Retinal pigment epithelial cell (primary cell): ENCODE data around the gene NUBP1.

Experiments
- DNase-seq: peaks from one replicate; pipeline ENCODE4 v3.0.0-alpha.2; 2010; ENCODE audit warnings: low read depth
- H3K4me3 ChIP-seq: 2 replicates; pipeline ENCODE4 v1.5.1; 2011; ENCODE audit warnings: mild to moderate bottlenecking, low read length, control low read depth, moderate library complexity
- CTCF ChIP-seq: conservative IDR thresholded peaks from 2 replicates; pipeline ENCODE4 v1.5.1; 2011; ENCODE audit warnings: low read depth, low read length, control low read depth, inconsistent platforms

The NUBP1 gene

DNA sequence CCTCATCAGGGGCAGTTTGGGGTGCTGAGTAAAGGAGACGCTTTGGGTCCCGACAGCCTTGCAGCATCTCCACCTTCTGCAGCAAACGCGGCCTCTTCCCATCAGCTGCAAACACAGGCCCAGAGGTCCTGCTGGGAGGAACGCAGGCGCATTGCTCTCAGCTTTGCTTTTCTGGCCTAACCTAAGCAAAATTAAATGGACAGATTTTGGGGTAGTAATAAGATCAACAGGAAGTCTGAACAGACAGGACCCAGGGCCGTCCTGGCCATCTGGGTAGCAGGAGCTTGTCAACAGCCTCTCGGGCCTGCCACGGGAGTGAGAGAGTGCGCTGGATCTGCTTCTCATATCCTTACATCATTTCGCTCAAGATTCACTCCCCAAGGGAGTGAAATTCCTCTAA is 7.2 kb downstream of the NUBP1 start:
- no peak overlapping the region for H3K4me3 ChIP-seq
- TF ChIP-seq CTCF: no peak
- no peak for DNase-seq

DNA sequence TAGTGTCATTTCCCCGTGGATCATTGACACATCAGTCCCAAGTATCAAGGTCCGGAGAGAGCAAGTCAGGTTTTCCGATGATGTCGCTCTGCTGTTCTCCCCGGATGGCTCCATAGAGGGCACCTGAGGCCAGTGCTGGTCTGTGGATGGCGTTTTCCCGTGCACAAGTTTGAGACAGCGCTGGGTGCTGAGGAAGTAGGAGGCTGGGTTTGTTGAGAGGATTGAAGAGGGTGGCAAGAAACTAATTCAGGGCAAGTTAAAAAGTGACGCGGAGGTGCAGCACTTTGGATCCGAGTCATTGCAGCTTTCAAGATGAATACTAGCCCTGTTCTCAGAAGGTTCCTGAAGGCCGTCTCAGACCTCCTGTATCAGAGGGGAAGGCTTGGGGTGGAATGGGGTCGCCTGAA is 7.7 kb downstream of the NUBP1 start:
- no peak for TF ChIP-seq CTCF

GRCh38 chr16:10752843-10753523 is 9.3 kb downstream of the NUBP1 start:
- DNase-seq: no peak
- TF ChIP-seq CTCF: no peak
- H3K4me3 ChIP-seq: no peak overlapping the region

More for the DNA sequence above, 7.7 kb downstream of the NUBP1 start:
- no peak for DNase-seq
- H3K4me3 ChIP-seq: no peak overlapping the region

DNA sequence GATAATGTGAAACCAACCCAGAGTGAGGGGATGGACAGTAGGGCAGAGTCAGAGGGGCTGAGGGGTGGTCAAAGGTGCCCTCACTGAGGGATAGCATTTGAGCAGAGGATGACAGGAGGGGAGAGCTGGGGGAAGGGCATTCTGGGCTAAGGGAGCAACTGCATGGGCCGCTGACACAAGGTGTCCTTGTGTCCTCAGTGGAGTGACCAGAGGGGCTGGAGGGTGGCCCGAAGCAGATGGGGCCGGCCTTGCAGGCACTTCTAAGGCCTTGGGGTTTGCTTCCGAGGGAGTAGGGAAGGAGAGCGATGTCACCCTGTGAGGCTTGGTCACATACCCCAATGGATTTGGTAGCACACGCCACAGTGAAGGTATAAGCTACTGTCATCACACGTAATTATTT is 10.0 kb downstream of the NUBP1 start:
- no peak overlapping the region for H3K4me3 ChIP-seq
- TF ChIP-seq CTCF: no peak
- DNase-seq: no peak

DNA sequence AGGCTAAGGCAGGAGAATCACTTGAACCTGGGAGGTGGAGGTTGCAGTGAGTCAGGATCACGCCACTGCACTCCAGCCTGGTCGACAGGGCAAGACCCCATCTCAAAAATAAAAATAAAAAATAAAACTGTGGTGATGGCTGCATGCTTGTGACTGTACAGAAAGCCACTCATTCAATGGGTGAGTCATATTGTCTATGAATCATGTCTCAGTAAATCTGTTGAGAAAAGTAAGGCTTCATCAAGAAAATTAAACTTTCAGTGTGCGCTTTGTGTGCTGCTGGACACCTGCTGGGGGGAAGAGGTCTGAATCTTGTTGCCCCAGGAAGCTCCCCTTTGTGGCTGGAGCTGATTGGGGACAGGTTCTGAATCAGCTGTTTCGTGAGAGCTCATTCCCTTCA is 11.3 kb downstream of the NUBP1 start:
- no peak overlapping the region for H3K4me3 ChIP-seq
- TF ChIP-seq CTCF: no peak
- DNase-seq: peak; percentile 41

DNA sequence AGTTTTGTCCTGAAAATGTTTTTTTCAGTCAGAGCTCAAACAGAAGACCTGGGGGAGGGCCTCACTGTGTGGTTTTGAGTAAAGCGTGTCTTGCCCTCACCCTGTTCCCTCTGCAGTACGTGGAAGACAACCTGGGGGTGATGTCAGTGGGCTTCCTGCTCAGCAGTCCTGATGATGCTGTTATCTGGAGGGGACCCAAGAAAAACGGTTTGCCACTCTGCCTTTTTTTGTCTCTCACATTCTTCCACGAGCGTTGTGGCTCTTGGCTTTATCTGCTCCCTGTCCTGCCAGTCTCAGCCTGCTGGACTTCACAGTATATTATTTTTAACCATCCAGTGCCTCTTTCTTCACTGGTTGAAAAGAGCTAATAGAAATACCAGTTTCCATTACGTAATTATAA is 12.9 kb downstream of the NUBP1 start:
- H3K4me3 ChIP-seq: no peak overlapping the region
- no peak for TF ChIP-seq CTCF
- DNase-seq: no peak

DNA sequence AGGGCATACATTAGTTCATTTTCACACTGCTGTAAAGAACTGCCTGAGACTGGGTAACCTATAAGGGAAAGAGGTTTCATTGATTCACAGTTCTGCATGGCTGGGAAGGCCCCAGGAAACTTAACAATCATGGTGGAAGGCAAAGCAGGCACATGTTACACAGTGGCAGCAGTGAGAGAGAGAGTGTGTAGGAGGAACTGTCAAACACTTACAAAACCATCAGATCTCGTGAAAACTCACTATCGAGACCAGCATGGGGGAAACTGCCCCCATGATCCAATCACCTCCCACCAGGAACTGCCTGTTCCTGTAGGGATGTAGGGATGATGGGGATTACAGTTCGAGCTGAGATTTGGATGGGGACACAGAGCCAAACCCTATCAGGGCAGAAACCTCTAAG is 17.2 kb downstream of the NUBP1 start:
- DNase-seq: no peak
- no peak overlapping the region for H3K4me3 ChIP-seq
- TF ChIP-seq CTCF: no peak
